ES-I3 (cell line): ENCODE measurements around the gene NUDT22.

Experiments
- H3K36me3 ChIP-seq: 2 replicates; pipeline ENCODE4 v1.6.1; 2013; ENCODE audit warnings: mild to moderate bottlenecking, low read length, control low read depth, moderate library complexity; ENCODE audit not compliant: insufficient read depth
- H3K4me1 ChIP-seq: 2 replicates; pipeline ENCODE4 v1.6.1; 2013; ENCODE audit warnings: mild to moderate bottlenecking, control low read depth, low read length; ENCODE audit not compliant: insufficient read depth
- H3K9ac ChIP-seq: 2 replicates; pipeline ENCODE4 v1.6.1; 2013; ENCODE audit warnings: low read depth, mild to moderate bottlenecking, low read length, moderate library complexity
- H3K9me3 ChIP-seq: 2 replicates; pipeline ENCODE4 v1.6.1; 2013; ENCODE audit warnings: mild to moderate bottlenecking, low read length, moderate library complexity; ENCODE audit not compliant: control insufficient read depth, insufficient read depth

Gene NUDT22

GRCh38 chr11:64227405-64227956 is 1.4 kb downstream of the NUDT22 start:
- no peaks in the 10 kb centered on the region; the same call in 1 of the 2 replicates for H3K36me3 ChIP-seq
- no peaks in the 10 kb centered on the region for H3K9me3 ChIP-seq
- H3K4me1 ChIP-seq = peaks cover 7% of the 10 kb centered on the region; the same call in 1 of the 2 replicates
- H3K9ac ChIP-seq = no peak overlapping the region

- H3K36me3 ChIP-seq = no peaks in the 10 kb centered on the region
- H3K4me1 ChIP-seq = peaks cover 7% of the 10 kb centered on the region; the same call in 1 of the 2 replicates
- no peaks in the 10 kb centered on the region for H3K9me3 ChIP-seq
- H3K9ac ChIP-seq = no peak overlapping the region
Observed at GRCh38 chr11:64229090-64229743, 3.1 kb downstream of the NUDT22 start.

- H3K9me3 ChIP-seq = no peaks in the 10 kb centered on the region
- H3K9ac ChIP-seq = peak overlapping the region; percentile 75; the same call in 1 of the 2 replicates
- peaks cover 7% of the 10 kb centered on the region; the same call in 1 of the 2 replicates for H3K4me1 ChIP-seq
- H3K36me3 ChIP-seq = no peaks in the 10 kb centered on the region
Observed at GRCh38 chr11:64229744-64230170, 3.7 kb downstream of the NUDT22 start.

GRCh38 chr11:64230171-64230984 is 4.3 kb downstream of the NUDT22 start, which contains the start of gene DNAJC4:
DNAJC4 (plus strand) TSS chr11:64230548; CDS start chr11:64230855, 307 bp downstream.
- H3K4me1 ChIP-seq = peaks cover 7% of the 10 kb centered on the region; the same call in 1 of the 2 replicates

GRCh38 chr11:64230985-64231365 is 4.9 kb downstream of the NUDT22 start:
- peaks cover 7% of the 10 kb centered on the region; the same call in 1 of the 2 replicates for H3K4me1 ChIP-seq
- no peaks in the 10 kb centered on the region for H3K9me3 ChIP-seq
- peak overlapping the region; percentile 75 for H3K9ac ChIP-seq
- H3K36me3 ChIP-seq = no peaks in the 10 kb centered on the region

More at GRCh38 chr11:64230171-64230984, 4.3 kb downstream of the NUDT22 start, which contains the start of gene DNAJC4:
- peak within 1 kb of the TSS; percentile 75 for H3K9ac ChIP-seq
- no peaks in the 10 kb centered on the region for H3K36me3 ChIP-seq
- no peaks in the 10 kb centered on the region for H3K9me3 ChIP-seq

GRCh38 chr11:64231546-64231945 is 5.5 kb downstream of the NUDT22 start:
- Histone ChIP-seq H3K9ac (no peak overlapping the region; the same call in 1 of the 2 replicates), H3K9me3 (no peaks in the 10 kb centered on the region), H3K36me3 (no peaks in the 10 kb centered on the region), H3K4me1 (peaks cover 7% of the 10 kb centered on the region; the same call in 1 of the 2 replicates)

- Histone ChIP-seq H3K36me3 (no peaks in the 10 kb centered on the region), H3K9me3 (no peaks in the 10 kb centered on the region), H3K4me1 (peaks cover 7% of the 10 kb centered on the region; the same call in 1 of the 2 replicates), H3K9ac (no peak overlapping the region)
Observed at GRCh38 chr11:64232182-64232966, 6.3 kb downstream of the NUDT22 start.

GRCh38 chr11:64232967-64233315 is 6.9 kb downstream of the NUDT22 start:
- Histone ChIP-seq H3K9me3 (no peaks in the 10 kb centered on the region), H3K36me3 (no peaks in the 10 kb centered on the region), H3K9ac (no peak overlapping the region), H3K4me1 (peaks cover 7% of the 10 kb centered on the region; the same call in 1 of the 2 replicates)

GRCh38 chr11:64233913-64234586 is 8.0 kb downstream of the NUDT22 start, which contains the start of gene VEGFB:
VEGFB (plus strand) TSS chr11:64234584; CDS start chr11:64234834, 250 bp downstream.
- Histone ChIP-seq H3K4me1 (peaks cover 7% of the 10 kb centered on the region; the same call in 1 of the 2 replicates), H3K36me3 (no peaks in the 10 kb centered on the region), H3K9me3 (no peaks in the 10 kb centered on the region), H3K9ac (peak within 1 kb of the TSS; percentile 66)

GRCh38 chr11:64234647-64235379 is 8.7 kb downstream of the NUDT22 start:
- no peaks in the 10 kb centered on the region for H3K36me3 ChIP-seq
- peaks cover 4% of the 10 kb centered on the region; the same call in 1 of the 2 replicates for H3K4me1 ChIP-seq
- no peaks in the 10 kb centered on the region for H3K9me3 ChIP-seq
- peak overlapping the region; percentile 53 for H3K9ac ChIP-seq

GRCh38 chr11:64235437-64236161 is 9.5 kb downstream of the NUDT22 start:
- H3K9me3 ChIP-seq = no peaks in the 10 kb centered on the region
- H3K36me3 ChIP-seq = no peaks in the 10 kb centered on the region
- peak overlapping the region; percentile 53 for H3K9ac ChIP-seq
- peaks cover 9% of the 10 kb centered on the region for H3K4me1 ChIP-seq

GRCh38 chr11:64237484-64237951 is 11.4 kb downstream of the NUDT22 start:
- H3K36me3 ChIP-seq = no peaks in the 10 kb centered on the region
- no peak overlapping the region for H3K9ac ChIP-seq
- H3K9me3 ChIP-seq = no peaks in the 10 kb centered on the region
- peaks cover 5% of the 10 kb centered on the region for H3K4me1 ChIP-seq
